ENCODE measurements around the gene COMT. TPM values are rescaled to one million over a fixed set of nuclear protein-coding genes. Genes with fewer than 3 reads are reported as not detected.

Gene COMT
- total RNA-seq, 4 donors from 2014 or later = 58.5 to 103 (median 85.3) TPM

GRCh38 chr22:19981961-19982920, 40.7 kb downstream of the COMT start:
- Histone ChIP-seq H3K4me3 (no peak overlapping the region), H3K9me3 (no peaks in the 10 kb centered on the region), H3K27ac (no peak overlapping the region), H3K4me1 (peaks cover 7 to 16% (median 11%) of the 10 kb centered on the region in 4 donors), H3K27me3 (no peaks in the 10 kb centered on the region), H3K36me3 (no peaks in the 10 kb centered on the region)
- intact Hi-C loops (cut with DNase I; ENCODE audit: low total_unique reads) (no loop called here), in situ Hi-C loops (cut with MboI; ENCODE audit: low pct_ligation_motif_present in 1 of 4, low pct_unique_long_range_greater_than_20kb in 1 of 4, low sequenced_read_pairs in 3 of 4) (no loop called here)
- 98% methylated on average over 16 of the region's 16 CpGs; no CpG with 5 or more reads in 1 of the 2 donors for WGBS, 2 donors (ENCODE audit: low coverage in 1 of 2)
- TF ChIP-seq POLR2AphosphoS5 (IDR thresholded peaks at IDR 0.05) (no peak), POLR2A (IDR thresholded peaks at IDR 0.05) (no peak), CTCF (IDR thresholded peaks at IDR 0.05) (no peak), EP300 (IDR thresholded peaks at IDR 0.05; ENCODE audit: low read depth) (no peak)
- DNase-seq = no peak

GRCh38 chr22:19982991-19983578, 41.5 kb downstream of the COMT start:
- TF ChIP-seq POLR2A (IDR thresholded peaks at IDR 0.05) (no peak), CTCF (IDR thresholded peaks at IDR 0.05) (no peak), EP300 (IDR thresholded peaks at IDR 0.05; ENCODE audit: low read depth) (no peak), POLR2AphosphoS5 (IDR thresholded peaks at IDR 0.05) (no peak)
- no peak for DNase-seq
- H3K27ac ChIP-seq = no peak overlapping the region
- H3K9me3 ChIP-seq = no peaks in the 10 kb centered on the region
- peaks cover 7 to 20% (median 14%) of the 10 kb centered on the region in 4 donors for H3K4me1 ChIP-seq
- no peak overlapping the region for H3K4me3 ChIP-seq
- 92% methylated on average over 8 of the region's 8 CpGs; no CpG with 5 or more reads in 1 of the 2 donors for WGBS, 2 donors (ENCODE audit: low coverage in 1 of 2)
- intact Hi-C loops (cut with DNase I; ENCODE audit: low total_unique reads) = no loop called here
- H3K27me3 ChIP-seq = no peaks in the 10 kb centered on the region
- in situ Hi-C loops (cut with MboI; ENCODE audit: low pct_ligation_motif_present in 1 of 4, low pct_unique_long_range_greater_than_20kb in 1 of 4, low sequenced_read_pairs in 3 of 4) = no loop called here
- H3K36me3 ChIP-seq = no peaks in the 10 kb centered on the region

- 80% methylated on average over 4 of the region's 5 CpGs; no CpG with 5 or more reads in 1 of the 2 donors for WGBS, 2 donors (ENCODE audit: low coverage in 1 of 2)
- Histone ChIP-seq H3K27ac (peak overlapping the region in 2 of 4 donors; percentile 19 to 41), H3K27me3 (no peaks in the 10 kb centered on the region), H3K9me3 (no peaks in the 10 kb centered on the region), H3K36me3 (no peaks in the 10 kb centered on the region), H3K4me1 (peaks cover 7 to 20% (median 14%) of the 10 kb centered on the region in 4 donors), H3K4me3 (no peak overlapping the region)
- intact Hi-C loops (cut with DNase I; ENCODE audit: low total_unique reads) = no loop called here
- in situ Hi-C loops (cut with MboI; ENCODE audit: low pct_ligation_motif_present in 1 of 4, low pct_unique_long_range_greater_than_20kb in 1 of 4, low sequenced_read_pairs in 3 of 4) = no loop called here
- TF ChIP-seq POLR2AphosphoS5 (IDR thresholded peaks at IDR 0.05) = no peak
- no peak for TF ChIP-seq POLR2A (IDR thresholded peaks at IDR 0.05)
- TF ChIP-seq EP300 (IDR thresholded peaks at IDR 0.05; ENCODE audit: low read depth) = no peak
- no peak for TF ChIP-seq CTCF (IDR thresholded peaks at IDR 0.05)
- no peak for DNase-seq
These were observed 42.2 kb downstream of the COMT start for GRCh38 chr22:19983741-19984140.

- in situ Hi-C loops (cut with MboI; ENCODE audit: low pct_ligation_motif_present in 1 of 4, low pct_unique_long_range_greater_than_20kb in 1 of 4, low sequenced_read_pairs in 3 of 4) = no loop called here
- intact Hi-C loops (cut with DNase I; ENCODE audit: low total_unique reads) = no loop called here
- TF ChIP-seq POLR2A (IDR thresholded peaks at IDR 0.05) (no peak), POLR2AphosphoS5 (IDR thresholded peaks at IDR 0.05) (peak in 1 of 3 donors; percentile 19), CTCF (IDR thresholded peaks at IDR 0.05) (no peak), EP300 (IDR thresholded peaks at IDR 0.05; ENCODE audit: low read depth) (no peak)
- H3K36me3 ChIP-seq = no peaks in the 10 kb centered on the region
- no peaks in the 10 kb centered on the region for H3K9me3 ChIP-seq
- 75% methylated on average over 19 of the region's 19 CpGs; no CpG with 5 or more reads in 1 of the 2 donors for WGBS, 2 donors (ENCODE audit: low coverage in 1 of 2)
- H3K4me3 ChIP-seq = no peak overlapping the region
- H3K27ac ChIP-seq = peak overlapping the region in 3 of 4 donors; percentile 19 to 42 (median 41)
- peaks cover 7 to 20% (median 14%) of the 10 kb centered on the region in 4 donors for H3K4me1 ChIP-seq
- DNase-seq = no peak
- no peaks in the 10 kb centered on the region for H3K27me3 ChIP-seq
These were observed 42.7 kb downstream of the COMT start for GRCh38 chr22:19984201-19984753.

All from transverse colon (tissue), 4 donors.